Measurements from ENCODE around the gene OR1F1.
A peak's percentile ranks its signal among the peaks of the same experiment; 100 is the strongest.

OR1F1 gene

GRCh38 chr16:3158510-3159314, 29.3 kb upstream of the OR1F1 start:
- H3K9me3 ChIP-seq (ENCODE audit: control insufficient read depth, insufficient read depth, low read length): no peaks in the 10 kb centered on the region
- H3K9me2 ChIP-seq (replicated peaks; ENCODE audit: control insufficient read depth, low read length): no peaks in the 10 kb centered on the region
- peaks cover 29% of the 10 kb centered on the region for H3K27me3 ChIP-seq (ENCODE audit: control insufficient read depth, low read length)
- peaks cover 30% of the 10 kb centered on the region for H3K4me1 ChIP-seq (ENCODE audit: control insufficient read depth, low read length)
- no peak for TF ChIP-seq EZH2phosphoT487 (IDR thresholded peaks at IDR 0.05; ENCODE audit: borderline replicate concordance, low read length)
- peak overlapping the region; percentile 92 for H3K4me2 ChIP-seq (ENCODE audit: low read length)
- H3K36me3 ChIP-seq (ENCODE audit: control insufficient read depth, low read length): no peaks in the 10 kb centered on the region
- peaks cover 16% of the 10 kb centered on the region for H3F3A ChIP-seq (ENCODE audit: control insufficient read depth, insufficient read depth)
- peak overlapping the region; percentile 91 for H3K4me3 ChIP-seq (ENCODE audit: low read length)
- H3K27ac ChIP-seq (ENCODE audit: low read depth, low read length): peak overlapping the region; percentile 16; the same call in 1 of the 2 replicates
- no peaks in the 10 kb centered on the region for H3K79me2 ChIP-seq (ENCODE audit: control insufficient read depth, low read length)
- no peaks in the 10 kb centered on the region for H4K20me1 ChIP-seq (ENCODE audit: control insufficient read depth, insufficient read depth, low read depth, low read length)

GRCh38 chr16:3161235-3162018, 26.6 kb upstream of the OR1F1 start:
- H3K79me2 ChIP-seq (ENCODE audit: control insufficient read depth, low read length): no peaks in the 10 kb centered on the region
- H3K27ac ChIP-seq (ENCODE audit: low read depth, low read length): no peak overlapping the region
- no peaks in the 10 kb centered on the region for H3K36me3 ChIP-seq (ENCODE audit: control insufficient read depth, low read length)
- no peaks in the 10 kb centered on the region for H3K9me3 ChIP-seq (ENCODE audit: control insufficient read depth, insufficient read depth, low read length)
- H3K4me1 ChIP-seq (ENCODE audit: control insufficient read depth, low read length): peaks cover 36% of the 10 kb centered on the region
- no peak overlapping the region for H3K4me3 ChIP-seq (ENCODE audit: low read length)
- peaks cover under 1% of the 10 kb centered on the region; the same call in 1 of the 2 replicates for H3F3A ChIP-seq (ENCODE audit: control insufficient read depth, insufficient read depth)
- TF ChIP-seq CTCF (IDR thresholded peaks at IDR 0.05; ENCODE audit: low read depth, low read length, poor library complexity, severe bottlenecking): no peak
- H4K20me1 ChIP-seq (ENCODE audit: control insufficient read depth, insufficient read depth, low read depth, low read length): no peaks in the 10 kb centered on the region
- 0 out of 2 replicates have a peak overlapping the region, but pooled peaks have one; percentile 19 for H3K4me2 ChIP-seq (ENCODE audit: low read length)
- H3K9me2 ChIP-seq (replicated peaks; ENCODE audit: control insufficient read depth, low read length): no peaks in the 10 kb centered on the region
- H3K27me3 ChIP-seq (ENCODE audit: control insufficient read depth, low read length): peaks cover 21% of the 10 kb centered on the region

- Histone ChIP-seq H4K20me1 (ENCODE audit: control insufficient read depth, insufficient read depth, low read depth, low read length) (no peaks in the 10 kb centered on the region), H3K9me3 (ENCODE audit: control insufficient read depth, insufficient read depth, low read length) (no peaks in the 10 kb centered on the region), H3K4me3 (ENCODE audit: low read length) (no peak overlapping the region), H3K4me1 (ENCODE audit: control insufficient read depth, low read length) (peaks cover 27% of the 10 kb centered on the region), H3K79me2 (ENCODE audit: control insufficient read depth, low read length) (no peaks in the 10 kb centered on the region), H3K27ac (ENCODE audit: low read depth, low read length) (no peak overlapping the region), H3K4me2 (ENCODE audit: low read length) (no peak overlapping the region), H3K27me3 (ENCODE audit: control insufficient read depth, low read length) (peaks cover 3% of the 10 kb centered on the region; the same call in 1 of the 2 replicates), H3K36me3 (ENCODE audit: control insufficient read depth, low read length) (no peaks in the 10 kb centered on the region), H3K9me2 (replicated peaks; ENCODE audit: control insufficient read depth, low read length) (no peaks in the 10 kb centered on the region), H3F3A (ENCODE audit: control insufficient read depth, insufficient read depth) (no peaks in the 10 kb centered on the region; the same call in 1 of the 2 replicates)
- TF ChIP-seq CTCF (IDR thresholded peaks at IDR 0.05; ENCODE audit: low read depth, low read length, poor library complexity, severe bottlenecking) (no peak), EZH2phosphoT487 (IDR thresholded peaks at IDR 0.05; ENCODE audit: borderline replicate concordance, low read length) (no peak)
Observed at GRCh38 chr16:3164121-3164991, 23.6 kb upstream of the OR1F1 start.

Data from DOHH2 (cell line).